ENCODE measurements around the gene BCDIN3D.

- no peak for TF ChIP-seq POLR2A (IDR thresholded peaks at IDR 0.05)
- TF ChIP-seq CTCF (IDR thresholded peaks at IDR 0.05): no peak
- TF ChIP-seq POLR2AphosphoS5 (IDR thresholded peaks at IDR 0.05): no peak
Observed at GRCh38 chr12:49867570-49868341, 24.9 kb upstream of the BCDIN3D start.

Measured in suprapubic skin (tissue), 4 donors.